Psoas muscle (tissue), 8 donors: ENCODE results near the gene SLC8A2. TPM values are rescaled to one million over a fixed set of nuclear protein-coding genes. Genes with fewer than 3 reads are reported as not detected.

Experiments
- ATAC-seq, 4 donors: fragments of 200-7000 bp; cut with Tn5 transposase; one replicate each; pipeline ENCODE4 v1.9.1; 2020; ENCODE audit warnings: moderate library complexity in 3 of 4, mild to moderate bottlenecking in 2 of 4
- DNase-seq, 2 donors: peaks; one replicate each; pipeline ENCODE4 v3.0.0-alpha.2; 2020
- H3K27ac ChIP-seq: fragments of 200-600 bp; one replicate; pipeline ENCODE4 v1.8.0; 2022
- H3K27me3 ChIP-seq, 3 donors: fragments of 200-600 bp in 1 of 3; one replicate each; pipeline versions ENCODE4 v1.6.1 to v1.8.0; 2013 to 2022; ENCODE audit warnings: low read length in 2 of 3, mild to moderate bottlenecking in 2 of 3, moderate library complexity in 1 of 3; ENCODE audit not compliant: insufficient read depth in 3 of 3
- H3K36me3 ChIP-seq, 2 donors: fragments of 200-600 bp in 1 of 2; one replicate each; pipeline versions ENCODE4 v1.6.1 to v1.8.0; 2013 to 2022; ENCODE audit warnings: low read depth in 1 of 2, mild to moderate bottlenecking in 1 of 2, moderate library complexity in 1 of 2; ENCODE audit not compliant: insufficient read depth in 1 of 2
- H3K4me1 ChIP-seq: fragments of 200-600 bp; one replicate; pipeline ENCODE4 v1.8.0; 2022
- H3K4me3 ChIP-seq: fragments of 200-600 bp; one replicate; pipeline ENCODE4 v1.8.0; 2022; ENCODE audit warnings: mild to moderate bottlenecking
- H3K9me3 ChIP-seq: fragments of 200-600 bp; one replicate; pipeline ENCODE4 v1.8.0; 2022
- WGBS, 3 donors: extraction: QIAGEN DNeasy Blood & Tissue Kit; methylation state at CpG; one replicate each; pipeline versions ENCODE4 v1.1.6 to v1.1.7; 2013; 5-methylcytosine and 5-hydroxymethylcytosine counted together
- intact Hi-C, 2 donors: fragments of 100-400 bp; cut with DNase I; formaldehyde crosslinking; loops; one replicate each; pipeline versions ENCODE4 v1.11.0 to v1.14.2; 2022
- polyA plus RNA-seq, 3 donors: library from polyadenylated mRNA; stranded (reverse); fragments of 200-250 nt; gene quantifications; one replicate each; pipeline ENCODE4 v1.2.3, GENCODE V29; 2013
- total RNA-seq, 4 donors: library from RNA; stranded (reverse); fragmentation: NEBNext Ultra II Directional in 2 of 4; extraction: Animal tissue kit (Norgen Biotek cat#: 25700) in 2 of 4; gene quantifications; one replicate each; pipeline versions ENCODE4 v1.2.1 to v1.2.4, GENCODE V29; 2021 to 2023
- TF ChIP-seq, protein P1 (sequence below): fragments of 200-600 bp; IDR thresholded peaks from one replicate; pipeline ENCODE4 v1.8.0; 2022; ENCODE audit warnings: antibody characterized with exemption
- donor health status: healthy with polysubstance abuse.
- donor health status: DM: no; HTN: no; CAD: no; lungs with moderate emphysema.
- donor health status: Bipolar disorder and iron deficiency.
- donor health status: healthy.
- donor health status: DM: yes; HTN: yes; CAD: no.
- donor health status: DM: no; HTN: no; CAD: no.
- donor health status: DM: no; HTN: no; CAD: no.
- donor health status: DM: yes; HTN: yes; CAD: no.

The SLC8A2 gene
- total and polyA plus RNA-seq, 7 donors: 0.12 to 0.54 (median 0.19) TPM; not detected in 1

DNA sequence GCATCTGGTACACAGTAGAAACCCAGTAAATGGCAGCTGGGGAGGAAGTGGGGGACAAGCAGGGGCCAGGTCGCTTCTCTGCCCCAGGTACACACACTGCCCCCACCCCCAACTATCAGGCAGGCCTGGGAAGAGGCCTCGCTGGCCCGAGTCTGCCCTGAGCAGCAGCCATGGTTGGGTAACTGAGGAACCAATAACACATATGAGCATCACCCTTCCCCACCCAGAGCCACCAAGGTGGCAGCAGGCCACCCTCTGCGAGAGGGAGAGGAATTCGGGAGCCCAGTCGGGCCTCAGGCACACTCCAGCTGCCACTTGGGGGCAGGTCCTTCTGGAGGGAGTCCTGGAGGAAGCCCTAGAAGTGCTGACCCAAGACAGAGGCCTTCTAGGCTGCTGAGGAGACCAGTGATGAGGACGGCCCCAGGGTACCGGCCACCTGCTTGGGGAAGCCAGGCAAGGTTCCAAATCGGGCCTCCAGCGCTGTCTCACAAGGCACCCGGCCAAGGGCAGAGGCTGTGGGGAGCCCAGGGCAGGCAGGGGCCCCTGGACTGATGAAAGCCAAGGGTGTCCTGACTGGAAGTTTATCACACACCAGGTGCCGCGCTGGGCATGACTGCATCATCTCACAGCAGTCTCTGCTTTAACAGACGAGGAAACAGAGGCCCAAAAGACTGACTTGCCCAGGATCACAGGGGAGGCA, 26.3 kb upstream of the SLC8A2 start:
- DNase-seq (peak in 1 of 2 donors; percentile 65), ATAC-seq (peak in 3 of 4 donors; percentile 17 to 38 (median 34))
- 54 to 64% (median 57%) methylated on average over 14 of the region's 14 CpGs for WGBS, 3 donors
- H3K27me3 ChIP-seq: no peaks in the 10 kb centered on the region
- peaks cover 4 to 97% of the 10 kb centered on the region in 2 donors for H3K36me3 ChIP-seq
- peak overlapping the region; percentile 54 for H3K27ac ChIP-seq
- H3K4me1 ChIP-seq: peaks cover 43% of the 10 kb centered on the region
- no peaks in the 10 kb centered on the region for H3K9me3 ChIP-seq
- intact Hi-C loops: no loop called here
- no peak overlapping the region for H3K4me3 ChIP-seq
- TF ChIP-seq, protein P1, sequence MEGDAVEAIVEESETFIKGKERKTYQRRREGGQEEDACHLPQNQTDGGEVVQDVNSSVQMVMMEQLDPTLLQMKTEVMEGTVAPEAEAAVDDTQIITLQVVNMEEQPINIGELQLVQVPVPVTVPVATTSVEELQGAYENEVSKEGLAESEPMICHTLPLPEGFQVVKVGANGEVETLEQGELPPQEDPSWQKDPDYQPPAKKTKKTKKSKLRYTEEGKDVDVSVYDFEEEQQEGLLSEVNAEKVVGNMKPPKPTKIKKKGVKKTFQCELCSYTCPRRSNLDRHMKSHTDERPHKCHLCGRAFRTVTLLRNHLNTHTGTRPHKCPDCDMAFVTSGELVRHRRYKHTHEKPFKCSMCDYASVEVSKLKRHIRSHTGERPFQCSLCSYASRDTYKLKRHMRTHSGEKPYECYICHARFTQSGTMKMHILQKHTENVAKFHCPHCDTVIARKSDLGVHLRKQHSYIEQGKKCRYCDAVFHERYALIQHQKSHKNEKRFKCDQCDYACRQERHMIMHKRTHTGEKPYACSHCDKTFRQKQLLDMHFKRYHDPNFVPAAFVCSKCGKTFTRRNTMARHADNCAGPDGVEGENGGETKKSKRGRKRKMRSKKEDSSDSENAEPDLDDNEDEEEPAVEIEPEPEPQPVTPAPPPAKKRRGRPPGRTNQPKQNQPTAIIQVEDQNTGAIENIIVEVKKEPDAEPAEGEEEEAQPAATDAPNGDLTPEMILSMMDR: no peak

DNA sequence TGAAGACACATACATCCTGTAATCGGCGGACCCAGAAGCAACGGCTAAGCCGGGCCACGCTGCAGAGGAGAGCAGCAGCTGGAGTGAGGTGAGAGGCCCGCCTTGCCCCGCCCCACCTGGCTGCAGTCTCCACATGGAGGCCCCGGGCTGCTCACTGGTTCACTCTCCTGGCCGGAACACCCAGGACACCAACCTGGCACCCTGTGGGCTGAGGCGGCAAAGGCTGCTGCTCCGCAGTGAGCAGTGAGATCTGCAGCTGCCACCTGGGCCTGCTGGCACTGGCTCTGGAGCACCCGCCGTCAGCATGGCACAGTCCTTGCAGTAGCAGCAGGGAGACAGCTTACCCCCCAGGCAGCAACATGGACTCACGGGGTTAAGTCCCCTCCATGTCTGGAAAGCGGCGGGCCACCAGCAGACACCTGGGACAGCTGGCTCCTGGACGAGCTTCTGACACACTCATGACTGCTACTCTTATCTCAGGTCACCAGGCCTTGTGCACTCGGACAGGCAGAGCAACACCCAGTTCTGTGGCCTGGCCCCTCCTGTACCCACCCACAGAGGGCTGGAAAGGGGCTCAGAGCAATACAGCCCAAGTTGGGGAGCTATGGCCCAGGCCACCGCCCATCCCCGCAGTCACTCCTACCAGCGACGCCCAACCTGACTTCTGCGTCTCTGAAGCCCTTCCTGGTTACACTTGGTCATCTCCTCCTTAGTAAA, 25.5 kb upstream of the SLC8A2 start:
- WGBS, 3 donors: 42 to 58% (median 50%) methylated on average over 21 to 23 of the region's 23 CpGs
- DNase-seq: peak in 1 of 2 donors; percentile 73

GRCh38 chr19:47495478-47496372, 24.0 kb upstream of the SLC8A2 start:
- peak overlapping the region; percentile 54 for H3K27ac ChIP-seq
- intact Hi-C loops: no loop called here
- DNase-seq (peak in 1 of 2 donors; percentile 27), ATAC-seq (no peak)
- TF ChIP-seq, protein P1: no peak
- H3K4me1 ChIP-seq: peaks cover 32% of the 10 kb centered on the region
- H3K36me3 ChIP-seq: peaks cover 0 to 97% of the 10 kb centered on the region in 2 donors
- no peaks in the 10 kb centered on the region for H3K9me3 ChIP-seq
- H3K27me3 ChIP-seq: no peaks in the 10 kb centered on the region
- H3K4me3 ChIP-seq: no peak overlapping the region
- 71 to 74% (median 73%) methylated on average over 17 of the region's 17 CpGs for WGBS, 3 donors

More for the DNA sequence above, 25.5 kb upstream of the SLC8A2 start:
- no peak overlapping the region for H3K4me3 ChIP-seq
- TF ChIP-seq, protein P1: no peak
- peaks cover 43% of the 10 kb centered on the region for H3K4me1 ChIP-seq
- peak; percentile 51 to 84 (median 78) for ATAC-seq
- H3K36me3 ChIP-seq: peaks cover 4 to 97% of the 10 kb centered on the region in 2 donors
- H3K27me3 ChIP-seq: no peaks in the 10 kb centered on the region
- no peaks in the 10 kb centered on the region for H3K9me3 ChIP-seq
- intact Hi-C loops: no loop called here
- peak overlapping the region; percentile 54 for H3K27ac ChIP-seq

DNA sequence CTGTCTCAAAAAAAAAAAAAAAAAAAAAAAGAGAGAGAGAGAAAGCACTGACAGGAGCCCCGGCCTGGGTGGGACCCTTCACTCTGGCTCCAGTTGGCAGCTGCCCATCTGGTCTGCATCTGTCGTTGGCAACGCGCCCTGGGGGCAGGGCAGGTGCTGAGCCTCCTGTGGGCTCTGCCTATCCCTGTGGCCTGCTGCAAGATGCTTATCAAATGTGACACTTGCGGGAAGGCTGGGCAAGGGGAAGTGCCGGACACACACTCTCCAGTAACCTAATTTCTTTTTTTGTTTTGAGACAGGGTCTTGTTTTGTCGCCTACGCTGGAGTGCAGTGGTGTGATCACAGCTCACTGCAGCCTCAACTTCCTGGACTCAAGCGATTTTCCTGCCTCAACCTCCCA, 23.0 kb upstream of the SLC8A2 start:
- intact Hi-C loops: no loop called here
- H3K27me3 ChIP-seq: no peaks in the 10 kb centered on the region
- no peaks in the 10 kb centered on the region for H3K9me3 ChIP-seq
- WGBS, 3 donors: 37 to 54% (median 42%) methylated on average over 9 of the region's 9 CpGs
- peaks cover 0 to 90% of the 10 kb centered on the region in 2 donors for H3K36me3 ChIP-seq
- H3K4me3 ChIP-seq: no peak overlapping the region
- peaks cover 22% of the 10 kb centered on the region for H3K4me1 ChIP-seq
- TF ChIP-seq, protein P1: no peak
- no peak for ATAC-seq
- H3K27ac ChIP-seq: no peak overlapping the region
- DNase-seq: peak in 1 of 2 donors; percentile 49
